HG03439 (cell line): ENCODE data around the gene TMTC2.
"Not testable (repeated sequence)": the region's sequence is repeated elsewhere in the genome, so short reads cannot be mapped to it uniquely, and the experiment has no call there.

Experiments used
- ATAC-seq: cut with Tn5 transposase; IDR thresholded peaks from one replicate; pipeline ENCODE4 v1.9.1; 2021; ENCODE audit warnings: mild to moderate bottlenecking, moderate library complexity; ENCODE audit not compliant: unreplicated experiment

TMTC2 gene

DNA sequence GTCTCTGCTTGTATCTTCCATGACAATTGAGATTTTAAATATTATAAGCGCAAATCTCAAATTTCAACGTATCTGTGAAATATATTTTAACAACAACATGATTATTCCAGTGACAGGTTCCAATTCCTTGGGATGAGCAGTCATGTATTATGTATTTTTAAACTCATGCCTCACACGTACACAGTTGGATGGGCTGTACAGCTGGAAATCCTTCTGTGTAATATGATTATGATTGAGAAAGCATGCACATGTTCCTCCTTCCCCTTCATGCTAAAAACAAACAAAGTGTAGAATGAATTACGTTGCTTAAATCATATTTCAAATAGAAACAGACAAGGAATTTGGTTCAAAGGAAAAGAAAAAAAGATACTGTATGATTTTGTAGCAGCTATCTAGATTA lies 428.3 kb downstream of the TMTC2 start:
- no peak for ATAC-seq

DNA sequence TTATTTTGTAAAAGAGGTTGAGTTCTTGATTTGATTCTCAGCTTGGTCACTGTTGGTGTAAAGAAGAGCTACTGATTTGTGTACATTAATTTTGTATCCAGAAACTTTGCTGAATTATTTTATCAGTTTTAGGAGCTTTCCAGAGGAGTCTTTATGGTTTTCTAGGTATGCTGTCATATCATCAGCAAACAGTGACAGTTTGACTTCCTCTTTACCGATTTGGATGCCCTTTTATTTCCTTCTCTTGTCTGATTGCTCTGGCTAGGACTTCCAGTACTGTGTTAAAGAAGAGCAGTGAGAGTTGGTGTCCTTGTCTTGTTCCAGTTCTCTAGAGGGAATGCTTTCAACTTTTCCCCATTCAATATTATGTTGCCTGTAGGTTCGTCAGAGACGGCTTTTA lies 431.2 kb downstream of the TMTC2 start:
- ATAC-seq, result not testable (repeated sequence)

DNA sequence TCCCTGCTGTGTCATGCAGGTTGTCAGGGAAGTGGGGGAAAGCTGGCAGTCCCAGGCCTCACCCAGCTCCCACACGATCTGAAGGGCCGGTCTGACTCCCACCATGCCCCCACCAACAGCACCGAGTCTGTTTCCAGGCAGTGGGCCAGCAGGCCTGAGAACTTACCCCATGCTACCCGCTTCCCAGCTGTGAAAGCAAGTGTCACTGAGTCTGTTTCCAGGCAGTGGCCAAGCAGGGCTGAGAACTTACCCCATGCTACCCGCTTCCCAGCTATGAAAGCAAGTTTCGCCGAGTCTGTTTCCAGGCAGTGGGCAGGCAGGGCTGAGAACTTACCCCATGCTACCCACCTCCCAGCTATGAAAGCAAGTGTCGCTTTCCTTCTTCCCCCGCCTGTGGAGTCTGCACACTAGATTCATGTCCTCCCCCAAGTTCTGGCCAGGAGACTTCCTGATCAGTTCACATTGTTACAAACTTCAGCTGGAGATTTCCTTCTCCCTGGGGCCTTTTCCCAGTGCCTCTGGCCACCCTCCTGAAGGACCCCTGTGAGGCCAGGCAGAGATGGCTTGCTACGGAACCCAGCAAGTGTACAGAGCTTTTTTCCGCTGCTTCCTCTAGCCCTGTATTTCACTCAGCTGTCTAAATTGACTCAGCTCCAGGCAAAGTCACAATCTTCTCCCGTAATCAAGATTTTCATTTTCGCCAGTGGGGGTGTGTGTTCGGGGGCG lies 435.4 kb downstream of the TMTC2 start:
- ATAC-seq, result no peak

DNA sequence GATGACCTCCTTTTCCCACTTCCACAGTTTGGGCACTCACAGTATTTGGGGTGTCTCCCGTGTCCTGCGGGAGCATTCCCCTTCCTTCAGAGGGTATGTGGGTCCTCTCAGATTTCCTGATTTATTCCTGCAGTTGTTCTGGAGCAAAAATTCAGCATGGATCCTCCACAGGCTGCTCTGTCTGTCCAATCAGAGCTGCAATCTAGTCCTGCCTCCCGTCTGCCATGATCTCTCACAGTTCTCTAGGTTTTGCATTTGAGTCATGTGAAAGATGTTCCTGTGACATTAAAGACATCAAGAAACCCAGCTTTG lies 435.9 kb downstream of the TMTC2 start:
- no peak for ATAC-seq

DNA sequence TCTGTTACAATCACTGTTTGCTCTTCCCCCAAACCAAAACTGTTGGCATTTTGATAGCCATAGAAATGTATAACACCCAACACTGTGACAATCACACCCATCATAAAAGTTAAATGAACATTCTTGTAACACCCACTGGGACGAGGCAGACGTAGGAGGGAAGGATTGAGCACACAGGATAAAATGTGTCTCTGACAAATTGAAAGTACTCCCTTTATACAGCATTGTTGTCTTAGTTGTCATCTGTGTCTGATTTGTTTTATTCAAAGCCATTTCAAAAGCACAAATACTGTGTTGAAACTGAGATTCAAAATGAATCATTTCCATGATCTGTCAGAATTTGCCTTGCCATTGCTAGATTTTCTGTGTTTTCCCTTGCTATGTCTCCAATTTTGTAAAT lies 436.3 kb downstream of the TMTC2 start:
- ATAC-seq, result no peak

DNA sequence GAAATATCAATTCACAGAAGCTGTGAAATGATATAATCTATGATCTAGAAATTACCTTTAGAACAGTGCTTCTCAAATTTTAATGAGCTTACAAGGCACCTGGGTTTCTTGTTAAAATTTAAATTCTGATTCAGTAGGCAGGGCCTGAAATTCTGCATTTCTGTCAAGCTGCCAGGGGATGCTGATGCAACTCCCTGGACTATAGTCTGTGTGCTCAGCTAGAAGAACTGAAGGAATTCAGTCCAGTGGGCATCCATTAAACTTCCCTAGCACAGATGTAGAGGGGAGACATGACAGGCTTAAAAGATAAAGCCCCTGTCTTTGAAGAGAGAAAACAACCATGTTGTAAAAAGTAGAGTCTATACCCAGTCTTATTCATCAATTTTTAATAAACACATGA lies 441.8 kb downstream of the TMTC2 start:
- ATAC-seq, result no peak

DNA sequence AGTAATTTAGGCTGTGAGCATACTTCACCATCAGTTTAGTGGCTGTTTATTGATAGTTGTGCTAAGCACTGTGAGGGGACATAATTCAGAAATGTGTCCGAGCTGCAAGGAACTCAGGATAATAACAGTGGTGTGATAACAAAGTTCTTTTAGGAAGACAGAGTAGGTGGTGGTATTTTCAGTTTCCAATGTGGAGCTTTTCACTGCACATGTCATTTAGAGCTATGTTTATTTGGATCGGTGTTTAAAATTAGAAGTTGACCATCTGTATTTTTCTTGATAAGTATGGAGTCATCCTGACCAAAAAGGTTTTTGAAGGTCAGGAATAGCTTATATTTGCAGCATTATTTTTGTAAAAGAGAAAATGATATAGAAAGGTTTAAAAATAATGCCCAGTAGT lies 443.5 kb downstream of the TMTC2 start:
- ATAC-seq, result no peak

DNA sequence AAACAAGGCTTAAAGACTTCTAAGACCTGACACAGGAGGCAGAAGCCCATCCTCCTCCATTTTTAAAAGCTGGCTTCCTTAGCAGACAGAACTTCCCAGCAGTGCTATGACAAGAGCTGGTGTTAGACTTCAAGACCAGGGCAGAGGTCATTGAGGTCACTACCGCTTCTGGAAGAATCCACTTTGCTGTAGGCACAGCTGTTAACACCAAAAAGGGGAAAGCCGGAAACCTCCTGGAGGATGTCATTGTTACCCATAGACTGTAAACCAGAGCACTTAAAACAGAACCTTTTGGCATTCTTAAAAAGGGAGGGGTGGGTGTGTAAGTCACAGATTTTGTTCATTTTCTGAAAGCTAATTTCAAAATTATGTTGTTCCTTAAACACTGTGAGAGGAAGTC lies 445.7 kb downstream of the TMTC2 start:
- no peak for ATAC-seq

DNA sequence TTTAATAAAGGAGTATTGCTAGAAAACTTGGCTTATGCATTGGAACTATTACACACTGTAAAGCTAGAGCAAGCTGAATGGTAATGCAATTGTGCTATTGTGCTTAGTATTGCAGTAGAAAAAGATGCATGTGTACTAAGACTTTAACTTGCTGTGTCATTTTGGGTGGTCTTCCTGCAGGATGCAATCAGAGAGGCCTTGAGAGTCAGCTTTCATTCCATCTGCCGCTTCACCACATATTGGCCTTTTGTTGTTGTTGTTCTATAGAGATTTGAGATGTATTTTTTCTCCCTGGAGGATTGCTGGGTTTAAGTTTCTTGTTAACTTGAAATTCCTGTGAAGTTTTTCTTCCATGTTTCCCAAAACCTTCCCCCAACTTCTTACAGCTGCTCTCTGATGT lies 449.7 kb downstream of the TMTC2 start:
- ATAC-seq, result no peak

DNA sequence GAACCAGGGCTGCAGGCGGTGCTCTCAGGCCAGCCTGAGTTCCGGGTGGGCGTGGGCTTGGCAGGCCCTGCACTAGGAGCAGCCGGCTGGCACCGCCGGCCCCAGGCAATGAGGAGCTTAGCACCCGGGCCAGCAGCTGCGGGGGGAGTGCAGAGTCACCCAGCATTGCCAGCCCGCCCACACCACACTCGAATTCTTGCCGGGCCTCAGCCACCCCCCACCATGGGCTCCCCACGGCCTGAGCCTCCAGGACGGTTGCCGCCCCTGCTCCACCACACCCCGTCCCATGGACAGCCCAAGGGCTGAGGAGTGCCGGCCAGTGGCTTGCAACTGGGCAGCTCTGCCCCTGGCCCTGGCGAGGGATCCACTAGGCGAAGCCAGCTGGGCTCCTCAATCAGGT lies 453.4 kb downstream of the TMTC2 start:
- no peak for ATAC-seq

DNA sequence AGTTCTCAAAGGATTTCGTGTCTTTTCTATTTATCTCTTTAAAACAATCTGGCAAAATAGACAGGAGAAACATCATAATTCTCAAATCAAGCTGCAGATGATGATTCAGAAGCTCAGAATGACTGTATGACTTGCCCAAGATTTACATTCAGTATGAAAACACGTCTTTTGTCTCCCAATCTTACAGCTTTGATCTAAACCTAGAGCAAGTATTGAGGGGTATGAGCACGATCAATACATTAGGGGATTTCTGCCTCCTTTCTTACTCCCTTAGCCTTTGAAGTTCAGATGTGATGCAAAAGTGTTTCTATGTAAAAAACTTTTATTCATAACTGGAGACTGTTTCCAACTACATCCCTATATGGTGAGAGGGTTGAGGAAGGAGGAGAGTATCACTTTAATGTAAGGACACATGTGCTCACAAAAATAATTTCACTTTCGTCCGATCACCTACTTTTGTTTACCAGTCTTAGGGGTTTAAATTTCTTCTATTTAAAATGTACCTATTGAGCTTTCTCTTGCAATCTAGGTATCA lies 454.8 kb downstream of the TMTC2 start:
- ATAC-seq, result no peak

DNA sequence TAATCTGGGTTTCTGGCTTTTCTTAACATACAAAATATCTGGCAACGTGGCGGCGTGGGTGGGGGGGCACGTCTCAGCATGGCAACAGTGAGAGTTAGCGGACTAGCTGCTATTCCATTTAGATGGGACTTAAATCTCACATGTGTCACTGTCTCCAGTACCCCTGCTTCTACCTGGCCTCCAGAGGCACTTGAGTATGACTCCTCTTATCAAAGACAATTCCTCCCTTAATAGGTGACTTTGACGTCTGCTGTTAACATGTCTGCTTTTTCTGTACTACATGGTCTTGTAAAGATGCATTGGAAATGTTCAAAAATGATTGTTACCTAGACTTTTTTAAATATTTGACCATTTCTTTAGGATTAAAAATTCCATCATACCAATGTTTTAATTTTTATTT lies 456.2 kb downstream of the TMTC2 start:
- no peak for ATAC-seq

DNA sequence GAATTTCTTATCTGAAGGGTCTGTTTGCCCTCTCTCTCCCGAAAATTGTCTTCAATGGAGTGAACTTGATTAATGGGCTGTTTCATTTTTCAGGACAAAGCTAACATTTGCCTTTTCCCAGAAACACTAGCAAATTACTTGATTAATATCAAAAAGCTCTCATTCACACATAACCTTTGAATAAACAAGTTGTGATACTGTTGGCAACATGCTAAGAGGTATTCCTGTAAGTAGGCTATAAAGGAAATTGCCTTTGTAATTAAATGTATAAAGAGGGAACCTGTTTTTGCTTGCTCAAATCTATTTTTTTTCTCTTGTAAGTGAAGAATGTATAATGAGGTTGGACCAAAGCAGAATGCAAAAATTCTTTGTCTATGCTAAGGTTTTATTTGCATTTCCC lies 457.2 kb downstream of the TMTC2 start:
- ATAC-seq, result no peak

DNA sequence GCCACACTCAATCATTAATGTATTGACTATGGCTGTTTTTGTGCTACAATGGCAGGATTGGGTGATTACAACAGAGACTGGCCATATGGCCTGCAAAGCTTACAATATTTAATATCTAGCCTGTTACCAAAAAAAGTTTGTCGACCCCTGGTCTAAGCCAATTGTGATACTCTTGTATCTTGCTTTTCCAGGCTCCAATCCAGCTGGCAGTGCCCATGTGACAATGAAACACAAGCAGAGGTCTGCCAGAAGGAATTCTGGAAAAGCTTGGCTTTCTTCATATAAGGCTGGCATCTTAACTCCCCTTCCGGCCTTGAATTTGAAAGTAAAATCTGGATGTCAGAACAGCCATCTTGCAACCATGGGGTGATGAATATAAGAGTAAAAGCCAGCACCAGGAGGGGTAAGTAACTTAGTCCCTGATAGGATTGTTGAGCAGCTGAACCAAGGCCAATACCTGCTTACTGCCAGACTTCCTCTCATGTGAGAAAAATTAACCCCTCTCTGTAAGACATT lies 458.7 kb downstream of the TMTC2 start:
- no peak for ATAC-seq

DNA sequence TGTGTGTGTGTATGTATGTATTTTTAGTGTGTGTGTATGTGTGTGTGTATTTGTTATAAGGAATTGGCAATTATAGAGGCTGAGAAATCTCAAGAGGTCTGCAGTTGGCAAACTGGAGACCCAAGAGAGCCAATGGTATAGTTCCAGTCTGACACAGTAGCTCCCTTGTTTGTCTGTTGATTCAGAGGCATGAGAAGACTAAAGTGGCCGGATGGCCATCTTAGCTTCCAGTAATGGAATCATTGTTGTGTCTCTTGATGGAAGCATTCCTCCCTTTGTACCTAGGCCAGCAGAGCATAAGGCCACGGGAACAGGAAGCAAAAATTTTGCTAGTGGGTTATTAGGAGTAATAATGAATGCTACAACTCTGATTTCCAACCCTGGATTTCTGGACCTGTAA lies 460.6 kb downstream of the TMTC2 start:
- ATAC-seq, result no peak

DNA sequence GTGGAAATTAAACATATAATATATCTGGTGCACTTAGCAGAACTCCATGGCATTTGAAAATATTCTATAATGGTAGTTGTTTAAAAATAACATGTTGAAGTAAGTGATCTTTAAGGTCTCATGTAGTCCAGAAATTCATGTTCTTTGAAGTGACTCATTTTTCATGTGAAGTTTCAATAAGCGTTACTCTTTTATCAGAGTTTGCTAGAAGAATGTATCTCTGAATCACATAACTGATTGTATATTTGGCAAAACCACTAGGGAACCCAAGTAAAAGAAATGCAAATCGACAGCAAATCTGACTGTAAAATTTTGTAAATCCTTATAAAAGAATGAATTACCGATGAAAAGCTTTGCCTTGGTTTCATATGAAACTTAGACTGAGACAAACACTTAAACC lies 463.3 kb downstream of the TMTC2 start:
- no peak for ATAC-seq

DNA sequence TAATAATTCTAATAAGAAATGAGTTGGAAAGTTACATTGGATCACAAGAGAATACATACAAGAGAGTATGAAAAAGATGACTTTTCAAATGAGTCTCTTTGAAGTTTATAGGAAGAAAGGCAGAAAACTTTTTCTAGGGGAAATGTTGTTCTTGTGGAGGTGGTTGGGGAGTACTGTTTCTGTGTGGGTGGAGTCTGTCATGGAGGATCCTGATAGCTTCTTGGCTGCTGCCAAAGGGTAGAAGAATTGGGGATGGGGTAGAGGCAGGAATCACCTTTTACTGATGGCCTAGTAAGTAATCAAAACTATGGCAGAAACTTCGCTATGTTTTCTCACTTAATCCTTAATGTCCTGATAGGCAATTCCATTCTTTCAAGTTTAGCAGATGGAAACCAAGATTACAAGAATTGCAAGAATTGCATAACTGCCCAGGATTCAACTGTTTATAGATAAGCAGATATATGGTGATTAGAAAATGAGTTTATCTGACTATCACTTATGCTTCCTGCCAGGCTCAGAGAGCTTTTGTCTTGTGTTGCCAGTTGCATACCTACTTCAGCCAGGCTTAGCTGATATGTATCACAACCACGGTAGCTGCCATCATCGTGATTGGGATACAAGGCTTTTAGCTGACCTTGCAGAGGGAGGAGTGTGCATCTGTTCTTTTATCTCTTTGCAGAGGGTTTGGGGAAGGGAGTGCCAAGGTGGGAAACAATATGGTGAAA lies 463.9 kb downstream of the TMTC2 start:
- ATAC-seq, result no peak

DNA sequence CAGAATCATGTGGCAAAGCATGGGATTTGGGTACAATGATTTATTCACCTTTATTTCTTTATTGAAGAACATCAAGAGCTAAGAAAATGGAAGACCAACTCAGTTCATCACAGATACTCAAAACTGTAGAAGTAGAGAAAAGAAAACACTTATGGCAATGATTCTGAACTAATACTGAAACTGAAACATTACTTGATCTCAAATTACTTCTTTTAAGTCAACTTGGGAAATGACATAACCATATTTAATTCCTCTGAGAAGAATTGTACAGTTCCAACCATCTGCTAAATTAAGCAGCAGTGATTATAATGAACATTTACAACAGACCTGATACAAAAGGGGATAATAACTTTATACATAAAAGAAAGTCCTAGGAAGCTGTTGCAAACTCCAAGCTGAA lies 466.5 kb downstream of the TMTC2 start:
- no peak for ATAC-seq

DNA sequence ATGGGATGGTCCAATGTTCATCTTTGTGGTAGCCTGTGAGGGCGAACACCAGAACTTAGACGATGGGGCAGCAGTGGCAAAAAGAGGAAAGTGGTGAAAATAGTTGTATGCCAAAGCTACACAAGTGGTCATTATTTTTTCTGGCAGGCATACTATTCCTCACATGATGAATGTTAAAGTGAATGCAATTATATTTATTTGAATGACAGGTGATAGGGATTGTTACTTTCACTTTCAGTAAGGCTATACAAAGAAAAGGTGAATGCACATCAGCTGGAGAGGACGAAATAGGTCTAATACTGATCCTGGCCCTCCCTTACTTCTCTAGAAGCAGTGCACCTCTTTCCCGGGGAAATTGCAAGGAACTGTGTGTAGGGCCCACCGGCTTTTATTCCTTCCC lies 470.1 kb downstream of the TMTC2 start:
- ATAC-seq, result no peak

DNA sequence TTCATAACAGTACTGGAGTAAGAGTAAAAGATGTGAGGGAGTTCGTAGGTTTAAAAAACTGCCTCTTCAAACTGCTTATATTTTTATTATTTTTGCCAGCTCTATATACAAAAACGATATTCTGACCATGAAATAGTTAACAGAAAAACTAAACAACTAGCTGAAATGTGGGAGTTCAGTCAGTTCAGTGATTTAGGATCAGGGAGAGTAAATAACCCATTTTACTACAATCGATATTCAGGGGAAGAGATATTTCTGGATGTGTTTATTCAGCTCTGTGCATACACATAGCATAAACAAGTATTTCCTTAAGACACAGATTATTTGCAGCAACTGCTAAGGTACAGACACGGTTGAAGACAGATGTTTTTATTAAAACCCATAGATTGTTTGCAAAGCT lies 470.9 kb downstream of the TMTC2 start:
- ATAC-seq, result no peak

DNA sequence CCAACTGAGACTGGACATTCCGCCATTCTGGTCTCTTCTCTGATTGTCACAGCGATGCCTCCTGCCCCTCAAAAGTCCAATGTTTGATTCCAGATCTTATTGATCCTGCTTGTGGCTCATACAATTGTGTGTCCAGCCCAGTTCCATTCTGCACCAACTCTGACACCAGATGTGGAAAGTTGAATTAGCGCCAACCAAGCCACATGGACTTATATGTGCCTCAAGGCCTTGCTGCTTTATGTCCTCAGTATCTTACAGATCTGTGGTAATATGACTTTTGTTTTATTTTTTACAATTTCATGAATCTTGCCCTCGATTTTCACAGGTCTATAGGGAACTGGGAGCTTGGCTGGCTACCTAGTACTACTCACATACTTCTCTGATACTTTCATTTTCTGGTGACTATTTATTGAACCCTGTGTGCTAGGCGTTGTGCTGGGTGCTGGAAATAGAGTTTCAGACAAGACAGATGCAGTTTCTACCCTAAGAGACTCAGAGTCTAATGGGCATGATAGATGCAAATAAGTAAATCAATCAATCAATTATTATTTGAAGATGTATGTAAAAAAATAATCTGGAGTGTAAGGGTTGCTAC lies 472.0 kb downstream of the TMTC2 start:
- no peak for ATAC-seq

DNA sequence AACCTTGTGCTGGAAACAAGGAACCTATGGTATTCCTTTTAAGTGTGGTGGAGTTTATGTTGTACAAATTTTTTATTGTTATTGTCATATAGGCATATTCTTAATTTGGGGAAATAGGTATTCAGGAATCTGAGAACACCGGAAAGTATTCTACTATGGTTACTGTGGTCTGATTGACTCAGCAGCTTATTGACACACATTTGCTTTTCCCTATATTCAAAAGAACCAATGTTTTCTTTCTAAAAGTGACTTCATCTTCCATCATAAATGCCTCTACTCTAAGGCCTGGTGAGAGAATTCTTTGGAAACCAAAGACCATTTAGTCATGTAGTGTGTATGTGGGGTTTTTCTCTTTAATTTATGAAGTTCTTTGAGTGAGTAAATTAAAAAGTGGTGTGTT lies 474.8 kb downstream of the TMTC2 start:
- ATAC-seq, result no peak
